ENCODE measurements around the gene DPP4. TPM values are rescaled to one million over a fixed set of nuclear protein-coding genes. Genes with fewer than 3 reads are reported as not detected.

DPP4 gene
- total RNA-seq, 1 donor from 2014 or later, result 0.49 TPM

DNA sequence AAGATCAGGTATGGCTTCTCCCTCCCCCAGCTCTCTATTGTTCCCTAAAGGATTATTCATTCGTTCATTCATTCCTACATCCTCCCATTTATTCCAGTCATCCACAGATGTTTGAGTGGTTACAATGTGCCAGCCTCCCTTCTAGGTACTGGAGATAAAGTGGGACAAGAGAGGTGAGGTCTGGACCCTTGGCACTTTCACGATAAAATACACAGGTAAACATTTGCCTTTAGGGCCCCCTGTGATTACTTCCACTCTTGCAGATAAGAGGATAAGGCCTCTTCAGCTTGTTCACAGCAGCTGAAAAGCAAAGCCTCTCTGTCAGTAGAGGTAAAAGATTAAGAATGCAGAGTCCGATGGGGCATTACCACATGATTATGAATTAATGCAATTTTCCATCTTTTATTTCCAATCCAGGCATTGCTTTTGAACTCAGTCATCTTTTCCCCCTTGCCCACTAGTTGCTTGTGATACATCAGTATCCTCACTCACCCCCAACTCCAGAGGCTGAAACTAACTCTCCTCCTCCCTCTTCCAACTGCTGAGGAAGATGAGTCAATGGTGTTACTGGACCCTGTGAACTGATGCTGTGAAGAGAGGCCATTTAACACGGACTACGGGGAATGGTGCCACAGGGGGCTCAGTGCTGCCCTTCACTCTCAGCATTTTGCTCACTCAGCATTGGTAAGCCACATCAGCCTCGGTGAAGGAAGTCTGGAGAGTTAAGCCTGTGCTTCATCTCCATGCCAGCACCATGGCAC lies 1.1 kb upstream of the DPP4 start:
- no peak overlapping the region for H3K9ac ChIP-seq
- Mint-ChIP-seq H3K9me3 (peaks cover 12% of the 10 kb centered on the region), H3K27ac (peak overlapping the region; percentile 4), H3K27me3 (ENCODE audit: insufficient read depth, low read depth) (peaks cover 17% of the 10 kb centered on the region), H3K36me3 (peaks cover 2% of the 10 kb centered on the region), H3K4me1 (peaks cover 21% of the 10 kb centered on the region), H3K4me3 (peak overlapping the region; percentile 82)
- no peak overlapping the region for H2AFZ ChIP-seq (replicated peaks)
- no peaks in the 10 kb centered on the region for H3K79me2 ChIP-seq (ENCODE audit: low read depth)
- H3K9me3 ChIP-seq (ENCODE audit: low read depth), result no peaks in the 10 kb centered on the region
- peak overlapping the region; percentile 95 for H3K4me2 ChIP-seq
- peak overlapping the region; percentile 51 for H3K4me3 ChIP-seq
- no peaks in the 10 kb centered on the region for H3K36me3 ChIP-seq
- no peaks in the 10 kb centered on the region for H4K20me1 ChIP-seq (ENCODE audit: low read depth)
- H3K27ac ChIP-seq, result no peak overlapping the region
- peaks cover 53% of the 10 kb centered on the region for H3K27me3 ChIP-seq
- H3K4me1 ChIP-seq, result peaks cover 16% of the 10 kb centered on the region
- TF ChIP-seq EZH2phosphoT487 (IDR thresholded peaks at IDR 0.05), result no peak
- H3F3A ChIP-seq (ENCODE audit: low read depth), result peaks cover 8% of the 10 kb centered on the region
- no peak for DNase-seq (ENCODE audit: low spot score)

DNA sequence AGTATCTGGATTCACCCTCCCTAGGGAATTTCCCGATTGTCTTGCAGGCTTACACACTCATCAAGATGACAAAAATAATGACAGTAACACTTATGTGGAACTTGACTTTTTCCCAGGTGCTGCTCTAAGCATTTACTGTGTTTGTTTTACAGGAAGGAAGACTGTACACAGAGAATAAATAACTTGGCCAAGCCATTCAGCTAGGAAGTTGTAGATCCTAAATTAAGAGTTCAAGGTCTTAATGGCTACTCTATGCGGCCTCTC lies 549 bp upstream of the DPP4 start:
- no peak overlapping the region for H3K9ac ChIP-seq

DNA sequence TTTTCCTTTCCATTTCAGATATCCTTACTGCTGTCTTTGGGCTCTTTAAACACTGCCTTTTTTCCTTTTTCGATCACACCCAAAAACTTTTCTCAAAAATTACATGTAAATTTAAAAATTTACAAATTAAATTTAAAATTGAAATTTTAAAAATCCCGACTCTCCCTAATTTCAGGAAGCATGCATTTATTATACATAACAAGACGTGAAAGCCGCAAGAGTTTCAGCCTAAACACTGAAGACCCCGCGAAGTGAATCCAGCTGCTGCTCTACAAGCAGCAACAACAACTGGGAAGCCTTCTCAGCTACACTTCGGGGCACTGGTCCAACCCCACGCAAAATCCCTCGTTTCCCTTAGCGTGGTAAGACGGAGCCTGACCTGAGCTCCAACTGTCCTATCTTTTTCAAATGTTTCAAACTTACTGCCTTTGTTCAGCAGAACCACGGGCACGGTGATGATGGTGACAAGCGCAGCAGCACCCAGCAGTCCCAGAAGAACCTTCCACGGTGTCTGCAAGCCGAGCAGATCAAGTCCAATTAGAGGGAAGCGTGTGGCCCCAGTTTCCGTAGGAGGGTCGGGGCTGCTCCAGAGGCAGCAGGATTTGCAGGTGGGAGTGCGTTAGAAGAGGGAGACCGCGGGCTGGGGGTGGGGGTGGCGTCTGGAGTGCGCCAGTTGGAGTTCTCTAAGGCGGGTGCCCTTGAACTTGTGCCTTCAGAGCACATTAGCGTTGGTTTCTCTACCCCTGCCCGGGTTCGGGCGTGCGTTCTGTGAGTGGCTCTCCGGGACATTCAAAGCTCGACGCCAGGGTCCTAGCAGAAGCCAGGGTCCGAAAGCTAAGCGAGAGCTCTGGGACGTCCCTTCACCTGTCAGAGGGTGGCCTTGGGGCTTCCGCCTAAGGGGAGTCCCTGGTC lies 783 bp downstream of the DPP4 start:
- H3K27me3 Mint-ChIP-seq (ENCODE audit: insufficient read depth, low read depth), result peaks cover 17% of the 10 kb centered on the region
- Histone ChIP-seq H3K79me2 (ENCODE audit: low read depth) (no peaks in the 10 kb centered on the region), H3K4me3 (peak overlapping the region; percentile 51), H3K27me3 (peaks cover 53% of the 10 kb centered on the region), H3K27ac (no peak overlapping the region), H2AFZ (replicated peaks) (peak overlapping the region; percentile 67), H3K9me3 (ENCODE audit: low read depth) (no peaks in the 10 kb centered on the region), H3K9ac (no peak overlapping the region), H4K20me1 (ENCODE audit: low read depth) (no peaks in the 10 kb centered on the region), H3F3A (ENCODE audit: low read depth) (peaks cover 8% of the 10 kb centered on the region), H3K4me1 (peaks cover 16% of the 10 kb centered on the region), H3K4me2 (peak overlapping the region; percentile 95), H3K36me3 (no peaks in the 10 kb centered on the region)
- peaks cover 21% of the 10 kb centered on the region for H3K4me1 Mint-ChIP-seq
- no peak overlapping the region for H3K27ac Mint-ChIP-seq
- H3K36me3 Mint-ChIP-seq, result peaks cover 2% of the 10 kb centered on the region
- peaks cover 7% of the 10 kb centered on the region for H3K9me3 Mint-ChIP-seq
- TF ChIP-seq EZH2 (IDR thresholded peaks at IDR 0.05) (peak; percentile 55), CTCF (IDR thresholded peaks at IDR 0.05) (no peak), EZH2phosphoT487 (IDR thresholded peaks at IDR 0.05) (peak; percentile 40)
- DNase-seq (ENCODE audit: low spot score), result peak; percentile 19
- H3K4me3 Mint-ChIP-seq, result peak overlapping the region; percentile 87

More for the DNA sequence above, 549 bp upstream of the DPP4 start:
- Histone ChIP-seq H3K4me1 (peaks cover 16% of the 10 kb centered on the region), H3K4me3 (peak overlapping the region; percentile 51), H4K20me1 (ENCODE audit: low read depth) (no peaks in the 10 kb centered on the region), H3F3A (ENCODE audit: low read depth) (peaks cover 8% of the 10 kb centered on the region), H3K27me3 (peaks cover 53% of the 10 kb centered on the region), H3K27ac (no peak overlapping the region), H2AFZ (replicated peaks) (no peak overlapping the region), H3K9me3 (ENCODE audit: low read depth) (no peaks in the 10 kb centered on the region), H3K4me2 (peak overlapping the region; percentile 95), H3K79me2 (ENCODE audit: low read depth) (no peaks in the 10 kb centered on the region), H3K36me3 (no peaks in the 10 kb centered on the region)
- Mint-ChIP-seq H3K4me3 (peak overlapping the region; percentile 82), H3K27ac (no peak overlapping the region), H3K9me3 (peaks cover 10% of the 10 kb centered on the region), H3K4me1 (peaks cover 21% of the 10 kb centered on the region), H3K36me3 (peaks cover 2% of the 10 kb centered on the region), H3K27me3 (ENCODE audit: insufficient read depth, low read depth) (peaks cover 17% of the 10 kb centered on the region)
- DNase-seq (ENCODE audit: low spot score), result no peak
- no peak for TF ChIP-seq EZH2 (IDR thresholded peaks at IDR 0.05)
- TF ChIP-seq EZH2phosphoT487 (IDR thresholded peaks at IDR 0.05), result no peak
- TF ChIP-seq CTCF (IDR thresholded peaks at IDR 0.05), result no peak

All from neural progenitor cell (in vitro differentiated cells).